ENCODE measurements around the gene LDLRAP1.
"Not testable (repeated sequence)": the region's sequence is repeated elsewhere in the genome, so short reads cannot be mapped to it uniquely, and the experiment has no call there.

The LDLRAP1 gene

GRCh38 chr1:25577134-25577920 is 33.9 kb downstream of the LDLRAP1 start:
- no peak for DNase-seq

GRCh38 chr1:25579292-25580252 is 36.2 kb downstream of the LDLRAP1 start:
- DNase-seq, result no peak

GRCh38 chr1:25580927-25581326 is 37.5 kb downstream of the LDLRAP1 start:
- no peak for DNase-seq

- DNase-seq, result no peak
Measured at GRCh38 chr1:25581764-25582163, 38.4 kb downstream of the LDLRAP1 start.

GRCh38 chr1:25583519-25584370 is 40.3 kb downstream of the LDLRAP1 start:
- no peak for DNase-seq

GRCh38 chr1:25586181-25586588 is 42.8 kb downstream of the LDLRAP1 start:
- no peak for DNase-seq

- DNase-seq, result no peak
Measured at GRCh38 chr1:25587290-25587689, 43.9 kb downstream of the LDLRAP1 start.

- DNase-seq, result not testable (repeated sequence)
Measured at GRCh38 chr1:25588224-25588623, 44.8 kb downstream of the LDLRAP1 start.

GRCh38 chr1:25588786-25589185 is 45.4 kb downstream of the LDLRAP1 start:
- not testable (repeated sequence) for DNase-seq

- no peak for DNase-seq
Measured at GRCh38 chr1:25590096-25590824, 46.9 kb downstream of the LDLRAP1 start.

GRCh38 chr1:25593861-25594260 is 50.5 kb downstream of the LDLRAP1 start:
- no peak for DNase-seq

- no peak for DNase-seq
Measured at GRCh38 chr1:25594971-25595370, 51.6 kb downstream of the LDLRAP1 start.

GRCh38 chr1:25596641-25597040 is 53.2 kb downstream of the LDLRAP1 start:
- DNase-seq, result not testable (repeated sequence)

GRCh38 chr1:25598879-25599278 is 55.5 kb downstream of the LDLRAP1 start:
- DNase-seq, result no peak

- DNase-seq, result no peak
Measured at GRCh38 chr1:25599969-25600610, 56.7 kb downstream of the LDLRAP1 start.

- not testable (repeated sequence) for DNase-seq
Measured at GRCh38 chr1:25600971-25601699, 57.7 kb downstream of the LDLRAP1 start.

- not testable (repeated sequence) for DNase-seq
Measured at GRCh38 chr1:25603779-25604538, 60.6 kb downstream of the LDLRAP1 start.

GRCh38 chr1:25607123-25607522 is 63.7 kb downstream of the LDLRAP1 start:
- DNase-seq, result no peak

GRCh38 chr1:25608488-25609178 is 65.2 kb downstream of the LDLRAP1 start:
- peak; percentile 21 to 54 for DNase-seq

All from cerebellar nuclear complex (tissue), 1 donor.